ENCODE results near the gene ONECUT2. TPM values are rescaled to one million over a fixed set of nuclear protein-coding genes. Genes with fewer than 3 reads are reported as not detected.

Gene ONECUT2
- total and polyA plus RNA-seq, 9 of the 15 experiments (the other 6 are each of a cell fraction or from before 2014, with no cell fraction given): 0.27 to 2.5 (median 0.83) TPM

- TF ChIP-seq CTCF (IDR thresholded peaks at IDR 0.05 in 2 of 3, conservative IDR thresholded peaks at IDR 0.05 in 1 of 3; ENCODE audit: insufficient read depth in 2 of 3, low read depth in 1 of 3, low read length in 3 of 3) (peak; percentile 60 to 71 (median 61)), SMC3 (conservative IDR thresholded peaks at IDR 0.05; ENCODE audit: insufficient read depth, low read depth, low read length) (peak; percentile 78), ZNF263 (CRISPR knock-in tag; IDR thresholded peaks at IDR 0.05; ENCODE audit: borderline replicate concordance) (0 out of 2 replicates have a peak, but pooled peaks have one; percentile 20), RAD21 (CRISPR knock-in tag; conservative IDR thresholded peaks at IDR 0.05 in 1 of 2, IDR thresholded peaks at IDR 0.05 in 1 of 2) (peak; percentile 43 to 74), CCAR2 (IDR thresholded peaks at IDR 0.05; ENCODE audit: low read depth, low read length) (no peak), ZC3H4 (CRISPR knock-in tag; IDR thresholded peaks at IDR 0.05; ENCODE audit: borderline replicate concordance) (no peak)
Observed at GRCh38 chr18:57446322-57446721, 11.1 kb downstream of the ONECUT2 start (continued).

- POLR2A ChIA-PET: no interaction called here
- Histone ChIP-seq H3K9me1 (ENCODE audit: control insufficient read depth, insufficient read depth, low read length) (no peaks in the 10 kb centered on the region), H3K36me3 (ENCODE audit: control insufficient read depth, insufficient read depth, low read length) (no peaks in the 10 kb centered on the region), H3K9me3 (replicated peaks; ENCODE audit: control insufficient read depth, insufficient read depth, low read depth, low read length) (no peaks in the 10 kb centered on the region), H3K4me3 (no peak overlapping the region), H3K27me3 (ENCODE audit: control insufficient read depth in 2 of 2, insufficient read depth in 2 of 2, low read length in 2 of 2) (peaks cover 0 to 4% of the 10 kb centered on the region in 2 experiments; a peak in 1 of 5 replicates), H3K9ac (ENCODE audit: insufficient read depth in 1 of 2, low read depth in 2 of 2, low read length in 2 of 2) (no peak overlapping the region), H3K79me2 (ENCODE audit: control insufficient read depth, insufficient read depth, low read length) (no peaks in the 10 kb centered on the region), H3K4me2 (ENCODE audit: insufficient read depth, low read length) (no peak overlapping the region), H3K27ac (ENCODE audit: extremely low read depth, low read depth, low read length) (no peak overlapping the region), H2AFZ (ENCODE audit: low read depth, low read length) (no peak overlapping the region), H4K20me1 (replicated peaks; ENCODE audit: control insufficient read depth, insufficient read depth, low read length) (peaks cover 10% of the 10 kb centered on the region; the same call in 1 of the 2 replicates), H3K4me1 (replicated peaks in 1 of 2; ENCODE audit: control insufficient read depth in 2 of 2, insufficient read depth in 2 of 2, low read length in 2 of 2) (peaks cover 3 to 4% of the 10 kb centered on the region in 2 experiments; a peak in 3 of 5 replicates)
- DNase-seq (ENCODE audit: extremely low read depth in 1 of 4, low spot score in 3 of 4) (peak in 2 of 4 experiments; percentile 44 to 51), FAIRE-seq (no peak), ATAC-seq (peak; percentile 88)
- BruUV-seq (replicated peaks): no TSS peak
- CTCF ChIA-PET (ENCODE audit: low intra/inter-chr PET ratio): interaction anchor here (0.6 to 1.3 kb wide), 2 partner anchors 578 to 697 kb away, joined by 3 to 8 read pairs; no protein-coding TSS in a partner anchor
- in situ Hi-C loops (cut with MboI) (no loop called here), intact Hi-C loops (cut with micrococcal nuclease) (loop anchor here (2.0 to 10.0 kb wide), 3 partner anchors 326 to 698 kb away; no protein-coding TSS in a partner anchor)
- WGBS (ENCODE audit: insufficient coverage, low coverage, missing lambda C conversion rate): 5% methylated on average over 13 of the region's 14 CpGs
- TF ChIP-seq MCM7 (IDR thresholded peaks at IDR 0.05) (no peak), ILF3 (IDR thresholded peaks at IDR 0.05; ENCODE audit: borderline replicate concordance) (no peak), ELF2 (CRISPR knock-in tag; IDR thresholded peaks at IDR 0.05) (no peak), PCBP2 (IDR thresholded peaks at IDR 0.05; ENCODE audit: low read depth, low read length, poor library complexity, severe bottlenecking) (no peak), UBTF (IDR thresholded peaks at IDR 0.05; ENCODE audit: borderline replicate concordance in 1 of 2, low read depth in 2 of 2, low read length in 2 of 2) (peak in 1 of 2 experiments; percentile 88; a peak in 2 of 4 replicates), ZNF324 (CRISPR knock-in tag; IDR thresholded peaks at IDR 0.05) (no peak), ARNT (IDR thresholded peaks at IDR 0.05) (no peak), ATF3 (IDR thresholded peaks at IDR 0.05) (no peak), ATF3 (CRISPR knock-in tag; conservative IDR thresholded peaks at IDR 0.05) (no peak)
Observed at GRCh38 chr18:57447154-57447621, 12.0 kb downstream of the ONECUT2 start.
